Nephron (organoid): Measurements from ENCODE around the gene SEC24B.

Source experiments
- H3K27ac Mint-ChIP-seq, 3 experiments: 2 replicates each; pipeline ENCODE4 v1.8.0; 2020; ENCODE audit warnings: mixed read lengths in 3 of 3, mild to moderate bottlenecking in 2 of 3, moderate library complexity in 1 of 3
- H3K27me3 Mint-ChIP-seq: 2 replicates; pipeline ENCODE4 v1.8.0; 2021; ENCODE audit warnings: low read depth, mild to moderate bottlenecking, moderate library complexity, mixed read lengths
- H3K36me3 Mint-ChIP-seq: 2 replicates; pipeline ENCODE4 v1.8.0; 2020; ENCODE audit warnings: low read depth, mixed read lengths
- H3K4me1 Mint-ChIP-seq: 2 replicates; pipeline ENCODE4 v1.8.0; 2020; ENCODE audit warnings: mixed read lengths
- H3K4me3 Mint-ChIP-seq, 3 experiments: 2 replicates each; pipeline ENCODE4 v1.8.0; 2020; ENCODE audit warnings: mild to moderate bottlenecking in 3 of 3, mixed read lengths in 3 of 3, moderate library complexity in 2 of 3
- H3K9me3 Mint-ChIP-seq: 2 replicates; pipeline ENCODE4 v1.8.0; 2020; ENCODE audit warnings: mixed read lengths
- CTCF ChIP-seq, 3 experiments: fragments of 200-600 bp; sonication (generic); IDR thresholded peaks; one replicate each; pipeline ENCODE4 v1.5.0; 2021; ENCODE audit warnings: antibody characterized with exemption in 3 of 3; ENCODE audit not compliant: unreplicated experiment in 3 of 3

The SEC24B gene

GRCh38 chr4:109424093-109424841 is 9.3 kb upstream of the SEC24B start:
- TF ChIP-seq CTCF (IDR thresholded peaks at IDR 0.05; ENCODE audit: unreplicated experiment in 3 of 3): no peak

GRCh38 chr4:109425405-109425804 is 8.2 kb upstream of the SEC24B start:
- Mint-ChIP-seq H3K9me3 (no peaks in the 10 kb centered on the region), H3K4me1 (peaks cover 5% of the 10 kb centered on the region), H3K4me3 (no peak overlapping the region), H3K27me3 (no peaks in the 10 kb centered on the region), H3K36me3 (peaks cover 17% of the 10 kb centered on the region), H3K27ac (no peak overlapping the region)
- TF ChIP-seq CTCF (IDR thresholded peaks at IDR 0.05; ENCODE audit: unreplicated experiment in 3 of 3): no peak

More at GRCh38 chr4:109424093-109424841, 9.3 kb upstream of the SEC24B start:
- Mint-ChIP-seq H3K27me3 (no peaks in the 10 kb centered on the region), H3K4me3 (no peak overlapping the region), H3K9me3 (no peaks in the 10 kb centered on the region), H3K27ac (peak overlapping the region in 1 of 3 experiments; percentile 40), H3K4me1 (peaks cover 15% of the 10 kb centered on the region), H3K36me3 (peaks cover 5% of the 10 kb centered on the region)

GRCh38 chr4:109429545-109429944 is 4.1 kb upstream of the SEC24B start:
- Mint-ChIP-seq H3K27me3 (no peaks in the 10 kb centered on the region), H3K27ac (no peak overlapping the region), H3K4me1 (peaks cover 17% of the 10 kb centered on the region), H3K9me3 (no peaks in the 10 kb centered on the region), H3K36me3 (peaks cover 25% of the 10 kb centered on the region), H3K4me3 (no peak overlapping the region)
- TF ChIP-seq CTCF (IDR thresholded peaks at IDR 0.05; ENCODE audit: unreplicated experiment in 3 of 3): no peak

- Mint-ChIP-seq H3K27me3 (no peaks in the 10 kb centered on the region), H3K4me1 (peaks cover 41% of the 10 kb centered on the region), H3K36me3 (peaks cover 22% of the 10 kb centered on the region), H3K4me3 (peak overlapping the region; percentile 91 to 98 (median 95)), H3K27ac (peak overlapping the region; percentile 100), H3K9me3 (no peaks in the 10 kb centered on the region)
- TF ChIP-seq CTCF (IDR thresholded peaks at IDR 0.05; ENCODE audit: unreplicated experiment in 3 of 3): no peak
These were observed 1.4 kb upstream of the SEC24B start for GRCh38 chr4:109432203-109432602.

- Mint-ChIP-seq H3K4me3 (peak overlapping the region; percentile 91 to 98 (median 95)), H3K36me3 (peaks cover 22% of the 10 kb centered on the region), H3K4me1 (peaks cover 41% of the 10 kb centered on the region), H3K27me3 (no peaks in the 10 kb centered on the region), H3K27ac (peak overlapping the region; percentile 100), H3K9me3 (no peaks in the 10 kb centered on the region)
- TF ChIP-seq CTCF (IDR thresholded peaks at IDR 0.05; ENCODE audit: unreplicated experiment in 3 of 3): no peak
These were observed 919 bp upstream of the SEC24B start for GRCh38 chr4:109432696-109433095.
